T1000 (cell line): Measurements from ENCODE around the gene UTP18.
"Not testable (repeated sequence)": the region's sequence is repeated elsewhere in the genome, so short reads cannot be mapped to it uniquely, and the experiment has no call there.

Experiments used
- DNase-seq: peaks from one replicate; lab custom pipeline; 2025; ENCODE audit warnings: mixed read lengths; lab: John Stamatoyannopoulos, UW

Gene UTP18

GRCh38 chr17:51258756-51259563 lies 1.4 kb upstream of the UTP18 start:
- no peak for DNase-seq

- DNase-seq, result peak; percentile 93
These were observed 646 bp upstream of the UTP18 start, which contains the start of gene MBTD1 for GRCh38 chr17:51259564-51260236. TSS of gene MBTD1 (minus strand) at chr17:51260049. CDS start at chr17:51225161, 34,888 bp downstream.

- peak; percentile 65 for DNase-seq
These were observed 948 bp downstream of the UTP18 start for GRCh38 chr17:51261024-51261963.

- DNase-seq, result no peak
These were observed 2.7 kb downstream of the UTP18 start for GRCh38 chr17:51263006-51263405.

- not testable (repeated sequence) for DNase-seq
These were observed 4.1 kb downstream of the UTP18 start for GRCh38 chr17:51264466-51264865.

- DNase-seq, result no peak
These were observed 9.6 kb downstream of the UTP18 start for GRCh38 chr17:51269991-51270390.

GRCh38 chr17:51270636-51271035 lies 10.3 kb downstream of the UTP18 start:
- DNase-seq, result no peak

GRCh38 chr17:51272812-51273211 lies 12.5 kb downstream of the UTP18 start:
- DNase-seq, result no peak

- DNase-seq, result no peak
These were observed 15.0 kb downstream of the UTP18 start for GRCh38 chr17:51275381-51275780.

GRCh38 chr17:51279183-51279582 lies 18.8 kb downstream of the UTP18 start:
- no peak for DNase-seq

- no peak for DNase-seq
These were observed 27.1 kb downstream of the UTP18 start for GRCh38 chr17:51287412-51287811.

GRCh38 chr17:51289696-51290111 lies 29.4 kb downstream of the UTP18 start:
- no peak for DNase-seq

GRCh38 chr17:51294338-51294737 lies 34.0 kb downstream of the UTP18 start:
- not testable (repeated sequence) for DNase-seq

- DNase-seq, result no peak
These were observed 38.4 kb downstream of the UTP18 start for GRCh38 chr17:51298508-51299371.

GRCh38 chr17:51299859-51300258 lies 39.5 kb downstream of the UTP18 start:
- no peak for DNase-seq

GRCh38 chr17:51305182-51305581 lies 44.8 kb downstream of the UTP18 start:
- DNase-seq, result no peak

- not testable (repeated sequence) for DNase-seq
These were observed 51.7 kb downstream of the UTP18 start for GRCh38 chr17:51312003-51312402.

GRCh38 chr17:51319186-51319585 lies 58.8 kb downstream of the UTP18 start:
- no peak for DNase-seq

GRCh38 chr17:51322390-51323029 lies 62.2 kb downstream of the UTP18 start:
- no peak for DNase-seq

- DNase-seq, result no peak
These were observed 65.1 kb downstream of the UTP18 start for GRCh38 chr17:51325471-51325870.
